Measurements from ENCODE around the gene KLHL26.

KLHL26 gene

GRCh38 chr19:18696023-18696422 lies 59.2 kb downstream of the KLHL26 start:
- DNase-seq (ENCODE audit: low spot score), result no peak
- no peak for TF ChIP-seq CTCF (IDR thresholded peaks at IDR 0.05)
- H3K27ac ChIP-seq, result no peak overlapping the region

GRCh38 chr19:18697680-18698079 lies 60.9 kb downstream of the KLHL26 start:
- Histone ChIP-seq H3K27ac (no peak overlapping the region), H3K4me3 (no peak overlapping the region)
- DNase-seq (ENCODE audit: low spot score), result no peak
- no peak for TF ChIP-seq CTCF (IDR thresholded peaks at IDR 0.05)

More at GRCh38 chr19:18696023-18696422, 59.2 kb downstream of the KLHL26 start:
- no peak overlapping the region for H3K4me3 ChIP-seq

DNA sequence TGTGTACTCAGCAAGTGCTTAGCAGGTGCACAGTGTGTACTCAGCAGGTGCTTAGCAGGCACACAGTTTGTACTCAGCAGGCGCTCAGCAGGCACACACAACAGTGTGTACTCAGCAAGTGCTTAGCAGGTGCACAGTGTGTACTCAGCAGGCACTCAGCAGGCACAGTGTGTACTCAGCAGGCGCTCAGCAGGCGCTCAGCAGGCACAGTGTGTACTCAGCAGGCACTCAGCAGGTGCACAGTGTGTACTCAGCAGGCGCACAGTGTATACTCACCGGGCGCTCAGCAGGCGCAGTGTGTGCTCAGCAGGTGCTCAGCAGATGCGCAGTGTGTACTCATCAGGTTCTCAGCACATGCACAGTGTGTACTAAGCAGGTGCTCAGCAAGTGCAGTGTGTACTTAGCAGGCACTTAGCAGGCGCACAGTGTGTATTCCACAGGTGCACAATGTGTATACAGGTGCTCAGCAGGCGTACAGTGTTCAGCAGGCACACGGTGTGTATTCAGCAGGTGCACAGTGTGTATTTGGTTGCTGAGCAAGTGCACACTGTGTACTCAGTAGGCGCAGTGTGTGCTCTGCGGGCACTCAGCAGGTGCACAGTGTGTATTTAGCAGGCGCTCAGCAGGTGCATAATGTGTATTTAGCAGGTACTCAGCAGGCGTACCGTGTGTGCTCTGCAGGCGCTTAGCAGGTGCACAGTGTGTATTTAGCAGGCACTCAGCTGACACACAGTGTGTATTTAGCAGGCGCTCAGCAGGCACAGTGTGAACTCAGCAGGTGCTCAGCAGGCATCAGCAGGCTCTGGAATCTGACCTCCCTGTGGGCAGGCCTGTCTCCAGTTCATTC lies 61.7 kb downstream of the KLHL26 start:
- H3K27ac ChIP-seq, result no peak overlapping the region
- DNase-seq (ENCODE audit: low spot score), result no peak
- H3K4me3 ChIP-seq, result no peak overlapping the region
- no peak for TF ChIP-seq CTCF (IDR thresholded peaks at IDR 0.05)

- no peak for DNase-seq (ENCODE audit: low spot score)
- H3K4me3 ChIP-seq, result no peak overlapping the region
- no peak for TF ChIP-seq CTCF (IDR thresholded peaks at IDR 0.05)
- peak overlapping the region in 1 of 2 donors; percentile 61 for H3K27ac ChIP-seq
Observed at GRCh38 chr19:18699403-18700054, 62.7 kb downstream of the KLHL26 start.

DNA sequence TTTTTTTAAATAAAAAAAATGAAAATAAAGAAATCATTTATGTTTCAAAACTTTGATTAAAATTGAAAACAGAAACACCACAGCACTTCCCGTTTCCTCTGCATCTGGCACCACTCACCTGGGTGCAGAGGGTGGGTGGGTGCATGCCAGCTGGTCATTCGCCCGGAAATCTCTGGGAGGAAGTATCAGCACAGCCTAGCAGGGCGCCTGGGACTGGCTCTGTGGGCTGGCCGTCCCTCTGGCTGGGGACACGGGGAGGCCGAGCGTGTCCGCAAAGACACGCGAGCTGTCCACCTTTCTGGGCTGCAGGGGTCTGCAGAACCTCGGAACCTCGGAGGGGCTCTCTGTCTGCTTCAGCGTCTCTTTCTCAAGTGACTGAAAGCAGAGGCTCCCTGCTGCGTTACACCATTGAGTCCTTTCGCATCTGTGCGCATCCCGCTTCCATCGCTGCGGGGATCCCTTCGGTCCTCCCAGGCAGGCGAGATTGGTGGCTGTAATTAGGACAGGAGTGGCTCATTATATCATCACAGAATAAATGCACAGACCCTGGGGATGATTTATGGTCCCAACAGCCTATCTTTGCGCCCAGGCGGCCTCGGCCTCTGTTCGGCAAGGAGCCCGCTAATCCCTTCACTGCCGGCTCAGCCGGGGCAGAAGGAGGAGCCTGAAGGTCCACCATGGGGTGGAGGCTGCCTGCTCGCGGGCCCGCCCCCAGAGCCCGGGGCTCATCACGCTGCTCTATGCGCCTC lies 63.8 kb downstream of the KLHL26 start:
- TF ChIP-seq CTCF (IDR thresholded peaks at IDR 0.05), result no peak
- Histone ChIP-seq H3K27ac (peak overlapping the region; percentile 36 to 70), H3K4me3 (peak overlapping the region; percentile 72)
- DNase-seq (ENCODE audit: low spot score), result no peak

DNA sequence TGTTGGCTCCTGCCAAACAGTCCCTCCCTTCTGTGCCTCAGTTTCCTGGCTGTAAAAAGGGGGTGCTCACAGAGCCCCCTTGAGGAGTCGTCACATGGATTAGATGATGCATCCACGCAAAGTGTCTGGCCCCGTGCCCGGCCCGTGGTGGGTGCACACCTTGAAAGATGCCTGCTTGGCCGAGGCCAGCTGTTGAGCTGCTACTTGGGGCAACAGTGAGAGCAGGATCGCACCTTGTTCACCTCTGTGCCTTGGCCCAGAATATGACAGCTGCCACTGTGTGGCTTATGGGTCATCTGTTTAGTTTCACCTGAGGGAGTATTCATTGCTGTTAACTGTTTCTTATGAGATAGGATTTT lies 64.4 kb downstream of the KLHL26 start:
- Histone ChIP-seq H3K4me3 (peak overlapping the region; percentile 72), H3K27ac (peak overlapping the region; percentile 36 to 70)
- no peak for TF ChIP-seq CTCF (IDR thresholded peaks at IDR 0.05)
- DNase-seq (ENCODE audit: low spot score), result no peak
